Measurements from ENCODE around the gene RITA1. TPM values are rescaled to one million over a fixed set of nuclear protein-coding genes. Genes with fewer than 3 reads are reported as not detected.

RITA1 gene
- total RNA-seq, 3 donors from 2014 or later = 13.0 to 17.0 (median 14.9) TPM

DNA sequence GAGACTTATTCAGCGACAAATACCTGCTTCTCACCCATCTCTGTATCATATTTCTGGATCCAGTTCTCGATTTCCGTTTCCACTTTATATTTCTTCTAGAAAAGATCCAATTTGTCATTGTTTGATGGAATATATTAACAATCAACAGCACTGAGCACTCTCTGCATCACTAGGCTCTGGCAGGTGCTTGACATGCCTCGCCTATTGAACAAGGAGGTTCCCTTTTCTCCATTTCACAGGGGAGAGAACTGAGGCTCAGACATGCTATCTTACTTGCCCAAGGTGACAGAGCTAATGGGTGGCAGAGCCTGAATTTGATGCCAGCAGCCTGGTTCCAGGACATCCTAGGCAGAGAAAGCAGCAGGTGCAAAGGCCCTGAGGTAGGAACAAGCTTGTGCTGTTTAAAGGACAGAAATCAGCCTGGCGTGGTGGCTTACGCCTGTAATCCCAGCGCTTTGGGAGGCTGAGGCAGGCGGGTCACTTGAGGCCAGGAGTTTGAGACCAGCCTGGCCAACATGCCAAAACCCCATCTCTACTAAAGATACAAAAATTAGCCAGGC is 12.1 kb downstream of the RITA1 start:
- intact Hi-C loops (cut with DNase I, micrococcal nuclease) = no loop called here
- no peak for DNase-seq
- ATAC-seq = no peak
- no peak for TF ChIP-seq CTCF (IDR thresholded peaks at IDR 0.05)
- Histone ChIP-seq H3K4me3 (no peak overlapping the region), H3K36me3 (ENCODE audit: low read depth) (no peaks in the 10 kb centered on the region), H3K4me1 (ENCODE audit: low read depth) (peaks cover 4% of the 10 kb centered on the region), H3K9me3 (no peaks in the 10 kb centered on the region)

GRCh38 chr12:113198296-113198695 is 12.8 kb downstream of the RITA1 start:
- no peaks in the 10 kb centered on the region for H3K36me3 ChIP-seq (ENCODE audit: low read depth)
- DNase-seq = no peak
- no peak for TF ChIP-seq CTCF (IDR thresholded peaks at IDR 0.05)
- no peak for ATAC-seq
- intact Hi-C loops (cut with DNase I, micrococcal nuclease) = no loop called here
- peaks cover 4% of the 10 kb centered on the region for H3K4me1 ChIP-seq (ENCODE audit: low read depth)
- no peak overlapping the region for H3K4me3 ChIP-seq
- no peaks in the 10 kb centered on the region for H3K9me3 ChIP-seq

DNA sequence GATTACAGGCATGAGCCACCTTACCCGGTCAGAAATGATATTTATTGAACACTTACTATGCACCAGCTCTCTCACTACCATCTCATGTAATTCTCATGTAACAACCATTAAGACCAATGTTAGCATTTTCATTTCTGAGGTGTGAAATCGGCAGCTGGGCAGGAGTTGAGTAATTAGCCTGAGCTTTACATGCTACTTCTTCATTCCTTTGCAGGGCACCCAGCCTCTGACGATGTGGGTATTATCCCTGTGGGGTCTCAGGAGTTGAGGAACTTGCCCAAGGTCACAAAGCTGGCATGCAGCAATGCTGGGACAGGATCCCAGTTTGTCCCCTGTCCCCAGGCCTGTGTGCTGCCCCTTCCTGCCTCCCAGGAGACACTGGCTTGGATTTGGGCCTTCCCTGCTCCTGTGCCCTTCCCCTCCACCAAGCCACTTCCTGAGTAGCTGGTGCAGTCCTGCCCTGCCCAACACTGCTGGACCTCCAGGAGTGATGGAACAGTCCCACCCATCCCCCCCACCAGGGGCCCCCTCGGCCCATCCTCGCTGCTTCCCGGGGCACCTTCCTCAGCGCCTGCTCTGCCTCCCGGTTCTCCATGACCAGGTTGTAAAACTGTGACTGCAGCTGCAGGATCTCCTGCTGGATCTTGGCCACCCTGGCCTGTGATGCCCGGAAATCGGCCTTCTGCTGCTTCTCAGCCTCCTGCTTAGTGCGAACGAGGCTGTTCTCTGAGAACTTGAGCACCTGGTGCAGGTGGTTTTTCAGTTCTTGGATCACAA is 14.7 kb downstream of the RITA1 start:
- no peak for TF ChIP-seq CTCF (IDR thresholded peaks at IDR 0.05)
- no peaks in the 10 kb centered on the region for H3K36me3 ChIP-seq (ENCODE audit: low read depth)
- no peak for ATAC-seq
- H3K4me1 ChIP-seq (ENCODE audit: low read depth) = no peaks in the 10 kb centered on the region
- no peak overlapping the region for H3K4me3 ChIP-seq
- no peak for DNase-seq
- H3K9me3 ChIP-seq = no peaks in the 10 kb centered on the region
- intact Hi-C loops (cut with DNase I, micrococcal nuclease) = no loop called here

GRCh38 chr12:113201187-113202177 is 16.0 kb downstream of the RITA1 start:
- intact Hi-C loops (cut with DNase I, micrococcal nuclease) = no loop called here
- DNase-seq = peak in 1 of 3 donors; percentile 22
- Histone ChIP-seq H3K4me3 (no peak overlapping the region), H3K36me3 (ENCODE audit: low read depth) (no peaks in the 10 kb centered on the region), H3K9me3 (no peaks in the 10 kb centered on the region), H3K4me1 (ENCODE audit: low read depth) (no peaks in the 10 kb centered on the region)
- TF ChIP-seq CTCF (IDR thresholded peaks at IDR 0.05) = no peak
- ATAC-seq = no peak

GRCh38 chr12:113202300-113203075 is 17.0 kb downstream of the RITA1 start:
- Histone ChIP-seq H3K4me1 (ENCODE audit: low read depth) (peaks cover 2% of the 10 kb centered on the region), H3K9me3 (no peaks in the 10 kb centered on the region), H3K4me3 (no peak overlapping the region), H3K36me3 (ENCODE audit: low read depth) (no peaks in the 10 kb centered on the region)
- DNase-seq (peak in 1 of 3 donors; percentile 12), ATAC-seq (peak; percentile 14)
- intact Hi-C loops (cut with DNase I, micrococcal nuclease) = no loop called here
- TF ChIP-seq CTCF (IDR thresholded peaks at IDR 0.05) = no peak
